Peyer's patch (tissue), 4 donors: ENCODE measurements around the gene ZFR. TPM values are rescaled to one million over a fixed set of nuclear protein-coding genes. Genes with fewer than 3 reads are reported as not detected.
"Not testable (repeated sequence)": the region's sequence is repeated elsewhere in the genome, so short reads cannot be mapped to it uniquely, and the experiment has no call there.

Experiments
- DNase-seq, 3 donors: peaks; one replicate each; pipeline ENCODE4 v3.0.0-alpha.2; 2017 to 2019
- H3K27ac ChIP-seq, 4 donors: fragments of 200-600 bp; sonication (generic); one replicate each; pipeline ENCODE4 v1.5.1; 2016 to 2019
- H3K27me3 ChIP-seq, 2 donors: fragments of 200-600 bp; sonication (generic); one replicate each; pipeline ENCODE4 v1.5.1; 2019
- H3K36me3 ChIP-seq, 3 donors: fragments of 200-600 bp; sonication (generic); one replicate each; pipeline ENCODE4 v1.5.1; 2016 to 2019
- H3K4me1 ChIP-seq, 4 donors: fragments of 200-600 bp; sonication (generic); one replicate each; pipeline ENCODE4 v1.5.1; 2016 to 2019
- H3K4me3 ChIP-seq, 4 donors: fragments of 200-600 bp; sonication (generic); 1 replicate in 3 of 4; 2 replicates in 1 of 4; pipeline ENCODE4 v1.5.1; 2016 to 2019; ENCODE audit warnings: mild to moderate bottlenecking in 1 of 4
- H3K9me3 ChIP-seq, 4 donors: fragments of 200-600 bp; sonication (generic); one replicate each; pipeline ENCODE4 v1.5.1; 2016 to 2019; ENCODE audit warnings: mild to moderate bottlenecking in 1 of 4
- POLR2A ChIP-seq, 2 donors: fragments of 450-650 bp; IDR thresholded peaks; one replicate each; pipeline ENCODE4 v1.5.1; 2017; ENCODE audit warnings: antibody characterized with exemption in 2 of 2, mild to moderate bottlenecking in 2 of 2, moderate library complexity in 2 of 2
- total RNA-seq, 4 donors: library from RNA; depleted of rRNA; stranded (reverse); fragments of >200 nt; gene quantifications; one replicate each; pipeline ENCODE4 v1.1.0, GENCODE V29; 2016
- TF ChIP-seq, protein P1 (sequence below), 6 experiments: fragments of 450-650 bp in 4 of 6; fragments of 200-600 bp in 2 of 6; sonication (generic) in 1 of 6; IDR thresholded peaks; one replicate each; pipeline ENCODE4 v1.5.1; 2017 to 2019; ENCODE audit warnings: antibody characterized with exemption in 6 of 6, mild to moderate bottlenecking in 3 of 6, moderate library complexity in 1 of 6

The ZFR gene
- total RNA-seq, 4 donors from 2014 or later: 33.5 to 66.8 (median 50.9) TPM

DNA sequence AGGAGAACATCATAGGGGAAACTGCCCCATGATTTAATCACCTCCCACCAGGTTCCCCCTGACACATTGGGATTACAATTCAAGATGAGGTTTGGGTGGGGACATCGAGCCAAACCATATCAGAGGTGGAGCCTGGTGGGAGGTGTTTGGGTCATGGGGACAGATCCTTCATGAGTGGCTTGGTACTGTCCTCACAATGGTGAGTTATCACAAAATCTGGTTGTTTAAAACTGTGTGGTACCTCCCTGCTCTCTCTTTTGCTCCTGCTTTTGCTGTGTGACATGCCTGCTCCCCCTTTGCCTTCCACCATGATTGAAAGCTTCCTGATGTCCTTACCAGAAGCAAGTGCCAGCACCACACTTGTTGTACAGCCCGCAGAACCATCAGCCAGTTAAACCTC lies 16.2 kb upstream of the ZFR start:
- H3K27ac ChIP-seq: no peak overlapping the region

GRCh38 chr5:32458880-32459495 lies 14.4 kb upstream of the ZFR start:
- no peak for TF ChIP-seq POLR2A (IDR thresholded peaks at IDR 0.05)
- TF ChIP-seq, protein P1, sequence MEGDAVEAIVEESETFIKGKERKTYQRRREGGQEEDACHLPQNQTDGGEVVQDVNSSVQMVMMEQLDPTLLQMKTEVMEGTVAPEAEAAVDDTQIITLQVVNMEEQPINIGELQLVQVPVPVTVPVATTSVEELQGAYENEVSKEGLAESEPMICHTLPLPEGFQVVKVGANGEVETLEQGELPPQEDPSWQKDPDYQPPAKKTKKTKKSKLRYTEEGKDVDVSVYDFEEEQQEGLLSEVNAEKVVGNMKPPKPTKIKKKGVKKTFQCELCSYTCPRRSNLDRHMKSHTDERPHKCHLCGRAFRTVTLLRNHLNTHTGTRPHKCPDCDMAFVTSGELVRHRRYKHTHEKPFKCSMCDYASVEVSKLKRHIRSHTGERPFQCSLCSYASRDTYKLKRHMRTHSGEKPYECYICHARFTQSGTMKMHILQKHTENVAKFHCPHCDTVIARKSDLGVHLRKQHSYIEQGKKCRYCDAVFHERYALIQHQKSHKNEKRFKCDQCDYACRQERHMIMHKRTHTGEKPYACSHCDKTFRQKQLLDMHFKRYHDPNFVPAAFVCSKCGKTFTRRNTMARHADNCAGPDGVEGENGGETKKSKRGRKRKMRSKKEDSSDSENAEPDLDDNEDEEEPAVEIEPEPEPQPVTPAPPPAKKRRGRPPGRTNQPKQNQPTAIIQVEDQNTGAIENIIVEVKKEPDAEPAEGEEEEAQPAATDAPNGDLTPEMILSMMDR (IDR thresholded peaks at IDR 0.05): no peak
- Histone ChIP-seq H3K9me3 (peaks cover 0 to 5% (median 0%) of the 10 kb centered on the region in 4 donors), H3K4me1 (no peaks in the 10 kb centered on the region), H3K36me3 (no peaks in the 10 kb centered on the region), H3K27me3 (no peaks in the 10 kb centered on the region), H3K27ac (no peak overlapping the region), H3K4me3 (no peak overlapping the region)
- DNase-seq: no peak

More for the DNA sequence above, 16.2 kb upstream of the ZFR start:
- no peak overlapping the region for H3K4me3 ChIP-seq
- no peaks in the 10 kb centered on the region for H3K36me3 ChIP-seq
- H3K4me1 ChIP-seq: no peaks in the 10 kb centered on the region
- TF ChIP-seq, protein P1 (IDR thresholded peaks at IDR 0.05): no peak
- TF ChIP-seq POLR2A (IDR thresholded peaks at IDR 0.05): no peak
- H3K27me3 ChIP-seq: no peaks in the 10 kb centered on the region
- peaks cover 0 to 5% (median 0%) of the 10 kb centered on the region in 4 donors for H3K9me3 ChIP-seq
- no peak for DNase-seq

- Histone ChIP-seq H3K4me3 (no peak overlapping the region), H3K9me3 (peaks cover 0 to 5% (median 0%) of the 10 kb centered on the region in 4 donors), H3K36me3 (no peaks in the 10 kb centered on the region), H3K4me1 (no peaks in the 10 kb centered on the region), H3K27ac (no peak overlapping the region), H3K27me3 (no peaks in the 10 kb centered on the region)
- TF ChIP-seq, protein P1 (IDR thresholded peaks at IDR 0.05): no peak
- TF ChIP-seq POLR2A (IDR thresholded peaks at IDR 0.05): no peak
- no peak for DNase-seq
Measured at GRCh38 chr5:32455311-32455710, 10.8 kb upstream of the ZFR start.

- H3K4me1 ChIP-seq: no peaks in the 10 kb centered on the region
- H3K9me3 ChIP-seq: peaks cover 0 to 5% (median 0%) of the 10 kb centered on the region in 4 donors
- TF ChIP-seq, protein P1 (IDR thresholded peaks at IDR 0.05): no peak
- TF ChIP-seq POLR2A (IDR thresholded peaks at IDR 0.05): no peak
- H3K4me3 ChIP-seq: no peak overlapping the region
- H3K27ac ChIP-seq: no peak overlapping the region
- H3K27me3 ChIP-seq: no peaks in the 10 kb centered on the region
- no peak for DNase-seq
- H3K36me3 ChIP-seq: no peaks in the 10 kb centered on the region
Measured at GRCh38 chr5:32454821-32455220, 10.3 kb upstream of the ZFR start.

DNA sequence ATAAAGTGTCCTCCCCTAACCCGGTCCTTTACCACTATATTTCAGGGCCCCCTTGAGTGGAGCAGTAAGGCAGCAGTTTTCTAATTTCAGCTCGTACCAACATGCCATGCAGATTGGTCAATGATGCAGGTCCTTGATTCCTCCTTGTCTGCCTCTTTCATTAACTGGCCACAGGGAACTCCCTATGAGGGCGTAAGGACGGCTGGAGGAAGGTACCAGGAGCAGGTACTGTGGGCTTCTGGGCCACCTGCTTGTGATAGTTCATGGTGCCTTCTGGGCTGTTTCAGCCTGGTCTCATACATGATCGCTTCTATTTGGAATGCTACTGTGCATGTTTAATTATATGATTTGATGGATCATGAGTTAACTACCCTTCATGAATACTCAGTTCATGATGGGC lies 9.4 kb upstream of the ZFR start:
- DNase-seq: no peak
- H3K4me3 ChIP-seq: no peak overlapping the region
- no peaks in the 10 kb centered on the region for H3K4me1 ChIP-seq
- no peaks in the 10 kb centered on the region for H3K36me3 ChIP-seq
- TF ChIP-seq, protein P1 (IDR thresholded peaks at IDR 0.05): no peak
- TF ChIP-seq POLR2A (IDR thresholded peaks at IDR 0.05): no peak
- H3K9me3 ChIP-seq: peaks cover 0 to 5% (median 0%) of the 10 kb centered on the region in 4 donors
- no peak overlapping the region for H3K27ac ChIP-seq
- H3K27me3 ChIP-seq: no peaks in the 10 kb centered on the region

DNA sequence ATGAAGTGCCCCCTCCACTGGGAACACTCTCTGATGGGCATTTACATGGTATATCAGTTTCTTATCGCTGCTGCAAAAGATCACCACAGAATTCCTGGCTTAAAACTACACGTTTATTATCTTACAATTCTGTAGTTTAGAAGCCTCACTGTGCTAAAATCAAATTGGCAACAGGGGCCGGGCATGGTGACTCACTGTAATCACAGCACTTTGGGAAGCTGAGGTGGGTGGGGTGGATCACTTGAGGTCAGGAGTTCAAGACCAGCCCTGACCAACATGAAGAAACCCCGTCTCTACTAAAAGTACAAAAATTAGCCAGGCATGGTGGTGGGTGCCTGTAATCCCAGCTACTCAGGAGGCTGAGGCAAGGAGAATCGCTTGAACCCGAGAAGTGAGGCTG lies 7.8 kb upstream of the ZFR start:
- H3K9me3 ChIP-seq, H3K36me3 ChIP-seq, H3K27ac ChIP-seq, H3K4me3 ChIP-seq, H3K27me3 ChIP-seq, DNase-seq, H3K4me1 ChIP-seq: not testable (repeated sequence)
